OCI-LY7 (cell line): Measurements from ENCODE around the gene CDH23. TPM values are rescaled to one million over a fixed set of nuclear protein-coding genes. Genes with fewer than 3 reads are reported as not detected.

Experiments
- BruUV-seq: library from RNA; stranded (reverse); fragments of 400-500 nt; replicated peaks from 2 replicates; lab custom pipeline; 2021; lab: Mats Ljungman, UMichigan
- CTCF ChIA-PET: fragments of 300-600 bp; sonication (Branson Sonifier 250); formaldehyde crosslinking; loops from one replicate; lab custom pipeline; 2022; ENCODE audit warnings: antibody characterized with exemption; ENCODE audit not compliant: unreplicated experiment; lab: Charles Lee
- POLR2A ChIA-PET: fragments of 300-600 bp; sonication (Branson Sonifier 250); formaldehyde crosslinking; loops from one replicate; lab custom pipeline; 2022; ENCODE audit warnings: antibody characterized with exemption; lab: Charles Lee
- DNase-seq: peaks from one replicate; pipeline ENCODE4 v3.0.0-alpha.2; 2015; ENCODE audit warnings: low spot score
- H2AFZ ChIP-seq: fragments of 200-600 bp; sonication (generic), shearing (Covaris generic); 2 replicates; pipeline ENCODE4 v1.6.1; 2014; ENCODE audit warnings: mild to moderate bottlenecking, antibody characterized with exemption, low read length, moderate library complexity
- H3K27ac ChIP-seq: fragments of 200-600 bp; sonication (generic); 2 replicates; pipeline ENCODE4 v1.5.1; 2014; ENCODE audit warnings: mixed run types, low read depth, mild to moderate bottlenecking, moderate library complexity, low read length, inconsistent platforms; ENCODE audit not compliant: poor library complexity, severe bottlenecking
- H3K36me3 ChIP-seq: fragments of 200-600 bp; sonication (generic); 2 replicates; pipeline ENCODE4 v1.6.1; 2014; ENCODE audit warnings: mild to moderate bottlenecking, antibody characterized with exemption, low read length, moderate library complexity, mixed read lengths; ENCODE audit not compliant: insufficient read depth
- H3K4me1 ChIP-seq: fragments of 200-600 bp; sonication (generic); 2 replicates; pipeline ENCODE4 v1.5.1; 2014; ENCODE audit warnings: mild to moderate bottlenecking, low read length; ENCODE audit not compliant: insufficient read depth, poor library complexity, severe bottlenecking
- H3K4me2 ChIP-seq: fragments of 200-600 bp; sonication (generic); 2 replicates; pipeline ENCODE4 v1.6.1; 2014; ENCODE audit warnings: mild to moderate bottlenecking, low read length
- H3K4me3 ChIP-seq: fragments of 200-600 bp; sonication (generic); 2 replicates; pipeline ENCODE4 v1.5.1; 2014; ENCODE audit warnings: mild to moderate bottlenecking, low read depth, low read length; ENCODE audit not compliant: poor library complexity, severe bottlenecking
- H3K79me2 ChIP-seq: fragments of 200-600 bp; sonication (generic); 2 replicates; pipeline ENCODE4 v1.6.1; 2016; ENCODE audit warnings: low read depth, mild to moderate bottlenecking, low read length, moderate library complexity, mixed read lengths; ENCODE audit not compliant: insufficient read depth
- H3K9me2 ChIP-seq: fragments of 200-600 bp; sonication (generic); 2 replicates; pipeline ENCODE4 v1.6.1; 2016; ENCODE audit warnings: mild to moderate bottlenecking, low read length, mixed read lengths; ENCODE audit not compliant: insufficient read depth
- H3K9me3 ChIP-seq: fragments of 200-600 bp; sonication (generic); 2 replicates; pipeline ENCODE4 v1.6.1; 2014; ENCODE audit warnings: mild to moderate bottlenecking, mixed run types, low read length, mixed read lengths
- H4K20me1 ChIP-seq: fragments of 200-600 bp; sonication (generic); 2 replicates; pipeline ENCODE4 v1.6.1; 2014; ENCODE audit warnings: mild to moderate bottlenecking, antibody characterized with exemption, low read length, moderate library complexity, mixed read lengths; ENCODE audit not compliant: insufficient read depth
- CTCF ChIP-seq: fragments of 200-600 bp; sonication (generic); conservative IDR thresholded peaks from 2 replicates; pipeline ENCODE4 v1.5.1; 2014; ENCODE audit warnings: mild to moderate bottlenecking, antibody characterized with exemption, low read length, moderate library complexity, mixed read lengths
- EZH2phosphoT487 ChIP-seq: fragments of 200-600 bp; sonication (generic); IDR thresholded peaks from 2 replicates; pipeline ENCODE4 v1.6.1; 2018; ENCODE audit warnings: low read depth, borderline replicate concordance, mild to moderate bottlenecking, mixed run types, antibody characterized with exemption, low read length, moderate library complexity, mixed read lengths
- intact Hi-C: fragments of 100-400 bp; cut with micrococcal nuclease; formaldehyde crosslinking; loops from one replicate; pipeline ENCODE4 v1.10.0; 2022; ENCODE audit not compliant: unreplicated experiment
- total RNA-seq, 2 experiments: library from RNA; depleted of rRNA in 1 of 2; stranded (reverse); fragments of >200 nt in 1 of 2; shearing (Covaris generic) in 1 of 2; gene quantifications; 2 replicates each; pipeline ENCODE4 v1.2.3, GENCODE V29; 2014 to 2022

Gene CDH23
- total RNA-seq, 2 experiments from 2014 or later = 0.92 to 9.9 TPM

GRCh38 chr10:71594934-71595571, 198.3 kb downstream of the CDH23 start:
- no peaks in the 10 kb centered on the region for H3K4me1 ChIP-seq
- no peaks in the 10 kb centered on the region for H3K9me3 ChIP-seq
- no peak overlapping the region for H3K4me3 ChIP-seq
- BruUV-seq = no TSS peak
- ChIA-PET POLR2A (no interaction called here), CTCF (no interaction called here)
- no peak for DNase-seq
- H3K79me2 ChIP-seq = no peaks in the 10 kb centered on the region
- H3K4me2 ChIP-seq = no peak overlapping the region
- no peak overlapping the region for H3K27ac ChIP-seq
- H4K20me1 ChIP-seq = no peaks in the 10 kb centered on the region
- intact Hi-C loops = no loop called here
- no peaks in the 10 kb centered on the region for H3K9me2 ChIP-seq
- H3K36me3 ChIP-seq = no peaks in the 10 kb centered on the region
- H2AFZ ChIP-seq = no peak overlapping the region
- TF ChIP-seq EZH2phosphoT487 = no peak
- TF ChIP-seq CTCF = no peak

GRCh38 chr10:71595649-71596048, 198.9 kb downstream of the CDH23 start:
- CTCF ChIA-PET = no interaction called here
- H3K36me3 ChIP-seq = no peaks in the 10 kb centered on the region
- H3K9me3 ChIP-seq = no peaks in the 10 kb centered on the region
- no peak overlapping the region for H2AFZ ChIP-seq
- no peak overlapping the region for H3K4me2 ChIP-seq
- no peak for DNase-seq
- H4K20me1 ChIP-seq = no peaks in the 10 kb centered on the region
- intact Hi-C loops = no loop called here
- no peaks in the 10 kb centered on the region for H3K4me1 ChIP-seq
- no peaks in the 10 kb centered on the region for H3K9me2 ChIP-seq
- POLR2A ChIA-PET = interaction anchor here (1.1 kb wide), 1 partner anchor 14 kb away, joined by 3 read pairs; no protein-coding TSS in a partner anchor
- H3K79me2 ChIP-seq = no peaks in the 10 kb centered on the region
- TF ChIP-seq EZH2phosphoT487 = no peak
- TF ChIP-seq CTCF = no peak
- BruUV-seq = no TSS peak
- H3K4me3 ChIP-seq = no peak overlapping the region
- H3K27ac ChIP-seq = no peak overlapping the region

- H2AFZ ChIP-seq = no peak overlapping the region
- DNase-seq = no peak
- no peak overlapping the region for H3K4me3 ChIP-seq
- H3K9me3 ChIP-seq = no peaks in the 10 kb centered on the region
- no peaks in the 10 kb centered on the region for H3K4me1 ChIP-seq
- CTCF ChIA-PET = no interaction called here
- no peaks in the 10 kb centered on the region for H3K36me3 ChIP-seq
- no peaks in the 10 kb centered on the region for H3K79me2 ChIP-seq
- POLR2A ChIA-PET = interaction anchor here (1.1 kb wide), 1 partner anchor 13 kb away, joined by 3 read pairs; no protein-coding TSS in a partner anchor
- no peak overlapping the region for H3K4me2 ChIP-seq
- BruUV-seq = no TSS peak
- TF ChIP-seq EZH2phosphoT487 = no peak
- no peak for TF ChIP-seq CTCF
- no peaks in the 10 kb centered on the region for H4K20me1 ChIP-seq
- H3K9me2 ChIP-seq = no peaks in the 10 kb centered on the region
- intact Hi-C loops = no loop called here
- no peak overlapping the region for H3K27ac ChIP-seq
These were observed 199.4 kb downstream of the CDH23 start for GRCh38 chr10:71596127-71596526.
